ENCODE results near the gene ERP29.
"Not testable (repeated sequence)": the region's sequence is repeated elsewhere in the genome, so short reads cannot be mapped to it uniquely, and the experiment has no call there.

Gene ERP29

GRCh38 chr12:112029301-112029700 is 16.1 kb downstream of the ERP29 start:
- Histone ChIP-seq H2AFZ (ENCODE audit: low read depth, low read length) (no peak overlapping the region), H3K36me3 (ENCODE audit: insufficient read depth, low read length) (peaks cover 63% of the 10 kb centered on the region), H3K4me3 (ENCODE audit: low read length) (no peak overlapping the region), H3K4me1 (ENCODE audit: insufficient read depth, low read length) (no peaks in the 10 kb centered on the region), H3K9me3 (ENCODE audit: low read length) (no peaks in the 10 kb centered on the region), H3K27me3 (ENCODE audit: insufficient read depth, low read length) (no peaks in the 10 kb centered on the region)

GRCh38 chr12:112031472-112031871 is 18.2 kb downstream of the ERP29 start:
- no peaks in the 10 kb centered on the region for H3K27me3 ChIP-seq (ENCODE audit: insufficient read depth, low read length)
- no peaks in the 10 kb centered on the region for H3K4me1 ChIP-seq (ENCODE audit: insufficient read depth, low read length)
- H3K4me3 ChIP-seq (ENCODE audit: low read length): no peak overlapping the region
- no peak overlapping the region for H2AFZ ChIP-seq (ENCODE audit: low read depth, low read length)
- H3K9me3 ChIP-seq (ENCODE audit: low read length): no peaks in the 10 kb centered on the region
- peaks cover 72% of the 10 kb centered on the region for H3K36me3 ChIP-seq (ENCODE audit: insufficient read depth, low read length)

DNA sequence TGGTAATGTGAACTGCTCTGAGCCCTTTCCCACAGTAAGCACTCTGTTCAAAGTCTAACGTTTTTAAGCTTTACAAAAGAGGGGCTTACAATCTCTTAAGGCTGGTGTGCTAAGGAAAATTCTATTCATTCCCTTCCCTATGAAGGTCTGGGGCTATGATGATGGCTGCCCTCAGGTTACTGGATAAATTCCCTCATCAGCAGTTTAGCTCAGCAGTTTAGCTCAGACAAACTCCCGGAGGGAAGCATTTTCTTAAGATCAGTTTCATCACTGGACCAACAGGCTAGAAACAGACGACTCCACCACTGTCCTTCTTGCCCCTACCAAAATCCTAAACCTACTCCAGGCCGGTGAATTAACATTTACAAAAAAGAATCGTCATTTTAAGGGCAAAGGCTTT is 19.1 kb downstream of the ERP29 start:
- Histone ChIP-seq H2AFZ (ENCODE audit: low read depth, low read length) (no peak overlapping the region), H3K4me1 (ENCODE audit: insufficient read depth, low read length) (no peaks in the 10 kb centered on the region), H3K36me3 (ENCODE audit: insufficient read depth, low read length) (peaks cover 78% of the 10 kb centered on the region), H3K27me3 (ENCODE audit: insufficient read depth, low read length) (no peaks in the 10 kb centered on the region), H3K4me3 (ENCODE audit: low read length) (no peak overlapping the region), H3K9me3 (ENCODE audit: low read length) (no peaks in the 10 kb centered on the region)

GRCh38 chr12:112035219-112035785 is 22.1 kb downstream of the ERP29 start:
- Histone ChIP-seq H3K4me3 (ENCODE audit: low read length) (no peak overlapping the region), H3K36me3 (ENCODE audit: insufficient read depth, low read length) (peaks cover 82% of the 10 kb centered on the region), H2AFZ (ENCODE audit: low read depth, low read length) (no peak overlapping the region), H3K4me1 (ENCODE audit: insufficient read depth, low read length) (no peaks in the 10 kb centered on the region), H3K9me3 (ENCODE audit: low read length) (no peaks in the 10 kb centered on the region), H3K27me3 (ENCODE audit: insufficient read depth, low read length) (no peaks in the 10 kb centered on the region)

- peaks cover 82% of the 10 kb centered on the region for H3K36me3 ChIP-seq (ENCODE audit: insufficient read depth, low read length)
- not testable (repeated sequence) for H3K4me3 ChIP-seq (ENCODE audit: low read length); H3K9me3 ChIP-seq (ENCODE audit: low read length); H3K4me1 ChIP-seq (ENCODE audit: insufficient read depth, low read length); H2AFZ ChIP-seq (ENCODE audit: low read depth, low read length); H3K27me3 ChIP-seq (ENCODE audit: insufficient read depth, low read length)
Observed at GRCh38 chr12:112036614-112037013, 23.4 kb downstream of the ERP29 start.

DNA sequence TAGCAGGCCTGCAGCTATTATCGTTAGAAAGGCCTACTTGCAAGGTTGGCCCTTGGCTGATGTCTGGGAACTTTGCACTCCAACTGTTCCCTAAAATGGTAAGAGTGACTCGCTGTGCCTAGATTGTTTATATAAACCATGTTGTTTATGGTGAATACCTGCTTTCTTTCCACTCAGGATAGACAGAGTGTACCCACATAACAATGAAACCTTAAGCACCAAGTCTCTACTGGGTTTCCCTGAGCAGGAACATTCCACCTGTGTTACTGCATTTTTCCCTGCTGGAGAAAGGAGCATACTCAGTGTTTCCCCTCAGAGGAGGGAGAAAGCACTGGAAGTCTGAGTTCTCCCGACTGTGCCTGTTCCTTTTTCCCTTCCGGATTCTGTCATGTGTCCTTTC is 32.8 kb downstream of the ERP29 start:
- Histone ChIP-seq H3K9me3 (ENCODE audit: low read length) (no peaks in the 10 kb centered on the region), H3K4me3 (ENCODE audit: low read length) (no peak overlapping the region), H3K27me3 (ENCODE audit: insufficient read depth, low read length) (no peaks in the 10 kb centered on the region), H3K4me1 (ENCODE audit: insufficient read depth, low read length) (no peaks in the 10 kb centered on the region), H3K36me3 (ENCODE audit: insufficient read depth, low read length) (peaks cover 77% of the 10 kb centered on the region), H2AFZ (ENCODE audit: low read depth, low read length) (no peak overlapping the region)

GRCh38 chr12:112049351-112049750 is 36.1 kb downstream of the ERP29 start:
- H3K36me3 ChIP-seq (ENCODE audit: insufficient read depth, low read length): peaks cover 82% of the 10 kb centered on the region
- H3K4me3 ChIP-seq (ENCODE audit: low read length): no peak overlapping the region

DNA sequence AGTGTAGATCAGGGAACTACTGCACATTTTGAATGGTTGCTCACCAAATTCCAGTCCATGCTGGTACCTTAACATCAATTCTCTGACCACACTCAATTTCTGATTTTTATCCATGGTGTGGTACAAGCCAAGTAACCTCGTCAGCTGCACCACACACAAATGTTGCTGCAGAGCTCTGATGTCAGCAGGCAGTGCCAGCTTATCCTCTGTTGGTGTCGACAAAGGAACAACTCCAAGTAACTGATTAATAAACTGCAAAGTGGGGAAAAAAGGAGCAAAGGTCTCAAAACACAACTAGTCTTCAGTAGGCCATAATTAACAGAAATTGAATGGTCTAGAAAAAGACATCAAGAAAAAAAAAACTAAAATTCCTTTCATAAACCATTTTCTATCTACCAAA is 47.9 kb downstream of the ERP29 start:
- H3K4me1 ChIP-seq (ENCODE audit: insufficient read depth, low read length): no peaks in the 10 kb centered on the region
- no peaks in the 10 kb centered on the region for H3K27me3 ChIP-seq (ENCODE audit: insufficient read depth, low read length)
- H3K9me3 ChIP-seq (ENCODE audit: low read length): no peaks in the 10 kb centered on the region
- no peak overlapping the region for H2AFZ ChIP-seq (ENCODE audit: low read depth, low read length)
- no peak overlapping the region for H3K4me3 ChIP-seq (ENCODE audit: low read length)
- H3K36me3 ChIP-seq (ENCODE audit: insufficient read depth, low read length): peaks cover 76% of the 10 kb centered on the region

More at GRCh38 chr12:112049351-112049750, 36.1 kb downstream of the ERP29 start:
- H3K4me1 ChIP-seq (ENCODE audit: insufficient read depth, low read length): no peaks in the 10 kb centered on the region
- no peak overlapping the region for H2AFZ ChIP-seq (ENCODE audit: low read depth, low read length)
- H3K27me3 ChIP-seq (ENCODE audit: insufficient read depth, low read length): no peaks in the 10 kb centered on the region
- H3K9me3 ChIP-seq (ENCODE audit: low read length): no peaks in the 10 kb centered on the region

GRCh38 chr12:112063273-112063672 is 50.0 kb downstream of the ERP29 start:
- H3K36me3 ChIP-seq (ENCODE audit: insufficient read depth, low read length): peaks cover 81% of the 10 kb centered on the region
- H3K27me3 ChIP-seq (ENCODE audit: insufficient read depth, low read length): no peaks in the 10 kb centered on the region
- no peak overlapping the region for H3K4me3 ChIP-seq (ENCODE audit: low read length)
- no peaks in the 10 kb centered on the region for H3K4me1 ChIP-seq (ENCODE audit: insufficient read depth, low read length)
- H2AFZ ChIP-seq (ENCODE audit: low read depth, low read length): no peak overlapping the region
- no peaks in the 10 kb centered on the region for H3K9me3 ChIP-seq (ENCODE audit: low read length)

DNA sequence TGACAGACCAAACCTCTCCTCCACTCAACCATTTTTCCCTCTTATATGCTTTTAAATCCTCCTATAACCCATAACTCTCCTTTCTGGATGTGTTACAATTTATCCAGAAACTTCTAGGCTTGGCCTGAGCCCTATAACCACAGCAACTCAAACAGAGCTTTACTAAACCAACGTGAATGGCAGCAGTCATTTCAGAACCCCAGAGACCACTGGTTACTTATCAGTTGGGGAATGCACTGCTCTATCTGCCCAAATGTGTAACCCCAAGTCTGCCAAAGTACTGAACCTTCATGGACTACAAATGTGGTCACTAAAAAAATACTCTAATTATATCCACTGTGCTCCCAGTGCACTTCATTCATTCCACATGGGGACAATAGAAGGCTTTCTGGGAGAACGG is 53.3 kb downstream of the ERP29 start:
- no peaks in the 10 kb centered on the region for H3K4me1 ChIP-seq (ENCODE audit: insufficient read depth, low read length)
- no peak overlapping the region for H3K4me3 ChIP-seq (ENCODE audit: low read length)
- H3K36me3 ChIP-seq (ENCODE audit: insufficient read depth, low read length): peaks cover 82% of the 10 kb centered on the region
- H2AFZ ChIP-seq (ENCODE audit: low read depth, low read length): no peak overlapping the region
- no peaks in the 10 kb centered on the region for H3K9me3 ChIP-seq (ENCODE audit: low read length)
- H3K27me3 ChIP-seq (ENCODE audit: insufficient read depth, low read length): no peaks in the 10 kb centered on the region
